ENCODE data around the gene HDAC4.

Gene HDAC4

GRCh38 chr2:239047420-239047819 is 353.4 kb downstream of the HDAC4 start:
- CTCF ChIA-PET = no interaction called here
- DNase-seq (ENCODE audit: extremely low spot score) = no peak
- POLR2A ChIA-PET = no interaction called here
- TF ChIP-seq SUZ12 (IDR thresholded peaks at IDR 0.05) (no peak), FOXM1 (IDR thresholded peaks at IDR 0.05; ENCODE audit: borderline replicate concordance) (no peak), L3MBTL2 (conservative IDR thresholded peaks at IDR 0.05) (no peak), LEF1 (IDR thresholded peaks at IDR 0.05; ENCODE audit: borderline replicate concordance) (no peak), ARNT (IDR thresholded peaks at IDR 0.05) (no peak), PKNOX1 (IDR thresholded peaks at IDR 0.05) (no peak), ZNF384 (IDR thresholded peaks at IDR 0.05) (no peak), TARDBP (IDR thresholded peaks at IDR 0.05) (no peak), FOXA1 (IDR thresholded peaks at IDR 0.05) (no peak), NFRKB (IDR thresholded peaks at IDR 0.05) (no peak), CTBP1 (IDR thresholded peaks at IDR 0.05; ENCODE audit: borderline replicate concordance) (no peak), SP1 (IDR thresholded peaks at IDR 0.05) (no peak), HDGF (IDR thresholded peaks at IDR 0.05; ENCODE audit: borderline replicate concordance) (no peak), ELF4 (IDR thresholded peaks at IDR 0.05) (no peak)

GRCh38 chr2:239046822-239047221 is 354.0 kb downstream of the HDAC4 start:
- DNase-seq (ENCODE audit: extremely low spot score) = no peak
- POLR2A ChIA-PET = no interaction called here
- TF ChIP-seq LEF1 (IDR thresholded peaks at IDR 0.05; ENCODE audit: borderline replicate concordance) = no peak
- TF ChIP-seq NFRKB (IDR thresholded peaks at IDR 0.05) = no peak
- no peak for TF ChIP-seq SP1 (IDR thresholded peaks at IDR 0.05)
- no peak for TF ChIP-seq FOXK2 (IDR thresholded peaks at IDR 0.05)
- no peak for TF ChIP-seq L3MBTL2 (conservative IDR thresholded peaks at IDR 0.05)
- TF ChIP-seq HDGF (IDR thresholded peaks at IDR 0.05; ENCODE audit: borderline replicate concordance) = no peak
- TF ChIP-seq TARDBP (IDR thresholded peaks at IDR 0.05) = no peak
- no peak for TF ChIP-seq FOXA1 (IDR thresholded peaks at IDR 0.05)
- no peak for TF ChIP-seq PKNOX1 (IDR thresholded peaks at IDR 0.05)
- no peak for TF ChIP-seq ARNT (IDR thresholded peaks at IDR 0.05)
- no peak for TF ChIP-seq ZNF384 (IDR thresholded peaks at IDR 0.05)
- TF ChIP-seq BHLHE40 (IDR thresholded peaks at IDR 0.05; ENCODE audit: borderline replicate concordance) = no peak
- no peak for TF ChIP-seq ELF4 (IDR thresholded peaks at IDR 0.05)
- TF ChIP-seq CTBP1 (IDR thresholded peaks at IDR 0.05; ENCODE audit: borderline replicate concordance) = no peak
- TF ChIP-seq FOXM1 (IDR thresholded peaks at IDR 0.05; ENCODE audit: borderline replicate concordance) = no peak
- TF ChIP-seq SUZ12 (IDR thresholded peaks at IDR 0.05) = no peak
- CTCF ChIA-PET = no interaction called here

- no peak for TF ChIP-seq LEF1 (IDR thresholded peaks at IDR 0.05; ENCODE audit: borderline replicate concordance)
- ChIA-PET POLR2A (no interaction called here), CTCF (no interaction called here)
- no peak for DNase-seq (ENCODE audit: extremely low spot score)
Measured at GRCh38 chr2:239044336-239044735, 356.5 kb downstream of the HDAC4 start.

- ChIA-PET CTCF (no interaction called here), POLR2A (no interaction called here)
- no peak for DNase-seq (ENCODE audit: extremely low spot score)
- TF ChIP-seq FOXM1 (IDR thresholded peaks at IDR 0.05; ENCODE audit: borderline replicate concordance) (no peak), TARDBP (IDR thresholded peaks at IDR 0.05) (no peak), CTBP1 (IDR thresholded peaks at IDR 0.05; ENCODE audit: borderline replicate concordance) (no peak), SP1 (IDR thresholded peaks at IDR 0.05) (no peak), SUZ12 (IDR thresholded peaks at IDR 0.05) (no peak), BHLHE40 (IDR thresholded peaks at IDR 0.05; ENCODE audit: borderline replicate concordance) (no peak), FOXA1 (IDR thresholded peaks at IDR 0.05) (no peak), ARNT (IDR thresholded peaks at IDR 0.05) (no peak), L3MBTL2 (conservative IDR thresholded peaks at IDR 0.05) (no peak), ELF4 (IDR thresholded peaks at IDR 0.05) (no peak), ZNF384 (IDR thresholded peaks at IDR 0.05) (no peak), HDGF (IDR thresholded peaks at IDR 0.05; ENCODE audit: borderline replicate concordance) (no peak), NFRKB (IDR thresholded peaks at IDR 0.05) (no peak), PKNOX1 (IDR thresholded peaks at IDR 0.05) (no peak), LEF1 (IDR thresholded peaks at IDR 0.05; ENCODE audit: borderline replicate concordance) (no peak), FOXK2 (IDR thresholded peaks at IDR 0.05) (no peak)
Measured at GRCh38 chr2:239043326-239043725, 357.5 kb downstream of the HDAC4 start.

GRCh38 chr2:239042551-239043320 is 358.1 kb downstream of the HDAC4 start:
- CTCF ChIA-PET = no interaction called here
- no peak for TF ChIP-seq L3MBTL2 (conservative IDR thresholded peaks at IDR 0.05)
- TF ChIP-seq BHLHE40 (IDR thresholded peaks at IDR 0.05; ENCODE audit: borderline replicate concordance) = no peak
- TF ChIP-seq ARNT (IDR thresholded peaks at IDR 0.05) = no peak
- TF ChIP-seq CTBP1 (IDR thresholded peaks at IDR 0.05; ENCODE audit: borderline replicate concordance) = no peak
- TF ChIP-seq ELF4 (IDR thresholded peaks at IDR 0.05) = no peak
- no peak for TF ChIP-seq ZNF384 (IDR thresholded peaks at IDR 0.05)
- no peak for TF ChIP-seq LEF1 (IDR thresholded peaks at IDR 0.05; ENCODE audit: borderline replicate concordance)
- TF ChIP-seq SUZ12 (IDR thresholded peaks at IDR 0.05) = no peak
- TF ChIP-seq SP1 (IDR thresholded peaks at IDR 0.05) = no peak
- TF ChIP-seq NFRKB (IDR thresholded peaks at IDR 0.05) = no peak
- no peak for TF ChIP-seq HDGF (IDR thresholded peaks at IDR 0.05; ENCODE audit: borderline replicate concordance)
- POLR2A ChIA-PET = no interaction called here
- no peak for DNase-seq (ENCODE audit: extremely low spot score)

GRCh38 chr2:239042046-239042445 is 358.8 kb downstream of the HDAC4 start:
- TF ChIP-seq L3MBTL2 (conservative IDR thresholded peaks at IDR 0.05) (no peak), PKNOX1 (IDR thresholded peaks at IDR 0.05) (no peak), SUZ12 (IDR thresholded peaks at IDR 0.05) (no peak), ARNT (IDR thresholded peaks at IDR 0.05) (no peak), FOXA1 (IDR thresholded peaks at IDR 0.05) (no peak), ZNF384 (IDR thresholded peaks at IDR 0.05) (no peak), CTBP1 (IDR thresholded peaks at IDR 0.05; ENCODE audit: borderline replicate concordance) (no peak)
- ChIA-PET POLR2A (no interaction called here), CTCF (interaction anchor here (0.6 kb wide), 1 partner anchor 1079 kb away, joined by 3 read pairs; no protein-coding TSS in a partner anchor)
- DNase-seq (ENCODE audit: extremely low spot score) = no peak

Data from HEK293T (cell line).